GM10847 (cell line): ENCODE results near the gene MLKL.

Experiments used
- POLR2A ChIP-seq: IDR thresholded peaks from 2 replicates; pipeline ENCODE4 v1.6.1; 2011; ENCODE audit not compliant: insufficient read length; ENCODE audit errors: extremely low read depth

Gene MLKL

GRCh38 chr16:74649839-74650504, 50.7 kb downstream of the MLKL start:
- TF ChIP-seq POLR2A = no peak

- TF ChIP-seq POLR2A = no peak
Observed at GRCh38 chr16:74641969-74642368, 58.7 kb downstream of the MLKL start.

- no peak for TF ChIP-seq POLR2A
Observed at GRCh38 chr16:74637742-74638453, 62.8 kb downstream of the MLKL start.

GRCh38 chr16:74635303-74635702, 65.4 kb downstream of the MLKL start:
- TF ChIP-seq POLR2A = no peak

GRCh38 chr16:74633686-74634085, 67.0 kb downstream of the MLKL start:
- TF ChIP-seq POLR2A = no peak

- TF ChIP-seq POLR2A = no peak
Observed at GRCh38 chr16:74627506-74628220, 73.0 kb downstream of the MLKL start.

- TF ChIP-seq POLR2A = no peak
Observed at GRCh38 chr16:74626741-74627416, 73.8 kb downstream of the MLKL start.

DNA sequence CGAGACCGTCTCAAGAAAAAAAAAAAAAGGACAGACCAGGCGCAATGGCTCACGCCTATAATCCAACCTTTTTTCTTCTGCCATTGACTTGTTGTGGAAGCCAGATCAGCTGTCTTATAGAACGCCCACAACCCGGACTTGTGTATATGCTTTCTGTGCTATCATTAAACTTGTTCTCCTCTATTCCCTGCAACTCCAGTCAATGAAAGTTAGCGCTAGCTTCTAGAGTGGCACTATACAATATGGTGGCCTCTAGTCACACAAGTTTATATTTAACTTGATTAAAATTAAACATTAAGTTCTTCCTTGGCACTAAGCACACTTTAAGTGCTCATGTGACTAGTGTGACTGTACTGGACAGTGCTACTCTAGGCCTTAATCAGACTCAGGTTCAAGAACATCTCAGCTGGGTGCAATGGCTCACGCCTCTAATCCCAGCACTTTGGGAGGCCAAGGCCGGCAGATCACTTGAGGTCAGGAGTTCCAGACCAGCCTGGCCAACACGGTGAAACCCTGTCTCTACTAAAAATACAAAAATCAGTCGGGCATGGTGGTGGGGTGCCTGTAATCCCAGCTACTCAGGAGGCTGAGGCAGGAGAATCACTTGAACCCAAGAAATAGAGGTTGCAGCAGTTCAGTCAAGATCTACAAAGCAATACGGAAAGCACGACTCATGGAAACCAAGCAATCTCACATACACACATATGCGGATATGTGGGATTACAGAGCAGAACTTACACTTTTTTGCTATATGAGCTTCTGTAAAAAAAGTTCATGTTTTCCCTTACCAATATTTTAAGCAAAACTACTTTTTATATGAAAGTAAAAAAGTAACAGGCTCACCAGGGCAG, 74.9 kb downstream of the MLKL start:
- TF ChIP-seq POLR2A = no peak

- TF ChIP-seq POLR2A = no peak
Observed at GRCh38 chr16:74623839-74624235, 76.8 kb downstream of the MLKL start.

DNA sequence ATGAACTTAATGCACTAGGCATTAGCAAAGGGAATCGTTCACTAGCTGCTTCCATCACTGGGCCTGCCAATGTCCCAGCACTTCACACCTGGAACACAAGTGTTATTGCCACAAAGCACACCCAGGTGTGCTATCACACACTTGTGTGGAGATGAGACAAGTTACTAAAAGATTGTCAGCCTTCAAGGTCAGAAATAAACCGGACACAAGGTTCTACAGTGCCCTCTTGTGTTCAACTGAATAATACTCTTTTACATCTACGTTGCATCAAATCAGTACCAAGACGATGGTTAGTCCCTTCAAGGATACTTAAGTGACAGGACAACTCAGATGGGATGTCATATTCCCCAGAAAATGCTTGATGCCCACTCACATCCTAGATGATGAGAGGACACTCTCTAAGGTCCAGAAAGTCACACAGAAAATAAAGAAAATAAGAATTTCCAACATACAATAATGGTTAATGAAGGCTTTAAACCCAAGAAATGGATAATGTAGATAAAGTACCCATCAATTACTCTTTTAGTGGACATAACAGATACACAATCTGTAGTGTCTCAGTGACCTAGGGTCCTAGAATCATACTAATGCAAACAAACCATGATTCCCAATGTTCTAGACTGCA, 77.3 kb downstream of the MLKL start:
- TF ChIP-seq POLR2A = no peak

GRCh38 chr16:74622005-74622404, 78.7 kb downstream of the MLKL start:
- no peak for TF ChIP-seq POLR2A
